Progenitor cell of endocrine pancreas (in vitro differentiated cells): ENCODE measurements around the gene KRTAP25-1. TPM values are rescaled to one million over a fixed set of nuclear protein-coding genes. Genes with fewer than 3 reads are reported as not detected.

Experiments used
- DNase-seq: peaks from one replicate; pipeline ENCODE4 v3.0.0; 2021; ENCODE audit warnings: low spot score; ENCODE audit not compliant: unreplicated experiment
- H3K27ac Mint-ChIP-seq: 2 replicates; pipeline ENCODE4 v1.8.0; 2021; ENCODE audit warnings: mild to moderate bottlenecking, moderate library complexity, mixed read lengths
- H3K27me3 Mint-ChIP-seq: 2 replicates; pipeline ENCODE4 v1.8.0; 2021; ENCODE audit warnings: mixed read lengths
- H3K36me3 Mint-ChIP-seq: 2 replicates; pipeline ENCODE4 v1.8.0; 2022; ENCODE audit warnings: mixed read lengths; ENCODE audit not compliant: insufficient read depth
- H3K4me1 Mint-ChIP-seq: 2 replicates; pipeline ENCODE4 v1.8.0; 2021; ENCODE audit warnings: low read depth, mixed read lengths
- H3K4me3 Mint-ChIP-seq: 2 replicates; pipeline ENCODE4 v1.8.0; 2021; ENCODE audit warnings: low read depth, mild to moderate bottlenecking, moderate library complexity, mixed read lengths
- H3K9me3 Mint-ChIP-seq: 2 replicates; pipeline ENCODE4 v1.8.0; 2021; ENCODE audit warnings: low read depth, mixed read lengths
- long read RNA-seq: library from polyadenylated mRNA; unstranded; transcript quantifications from one replicate; pipeline ENCODE4 v2.0.0, GENCODE V29; 2020
- total RNA-seq: library from RNA; stranded (reverse); gene quantifications from 2 replicates; pipeline ENCODE4 v1.2.1, GENCODE V29; 2021
- TF ChIP-seq, protein P1 (sequence below): fragments of 200-600 bp; sonication (generic); IDR thresholded peaks from one replicate; pipeline ENCODE4 v1.5.0; 2021; ENCODE audit warnings: antibody characterized with exemption, mild to moderate bottlenecking; ENCODE audit not compliant: unreplicated experiment

The KRTAP25-1 gene
- not detected in 2 replicates for total RNA-seq
- long read RNA-seq = 0 reads

GRCh38 chr21:30289215-30289614 is at the start of gene KRTAP25-1:
TSS of gene KRTAP25-1 (minus strand) at chr21:30289514. CDS start at chr21:30289490, 24 bp downstream.
- no peak for DNase-seq
- Mint-ChIP-seq H3K9me3 (no peaks in the 10 kb centered on the region), H3K36me3 (no peaks in the 10 kb centered on the region), H3K4me1 (no peaks in the 10 kb centered on the region), H3K4me3 (no peak within 1 kb of the TSS), H3K27me3 (no peaks in the 10 kb centered on the region), H3K27ac (no peak within 1 kb of the TSS)
- TF ChIP-seq, protein P1, sequence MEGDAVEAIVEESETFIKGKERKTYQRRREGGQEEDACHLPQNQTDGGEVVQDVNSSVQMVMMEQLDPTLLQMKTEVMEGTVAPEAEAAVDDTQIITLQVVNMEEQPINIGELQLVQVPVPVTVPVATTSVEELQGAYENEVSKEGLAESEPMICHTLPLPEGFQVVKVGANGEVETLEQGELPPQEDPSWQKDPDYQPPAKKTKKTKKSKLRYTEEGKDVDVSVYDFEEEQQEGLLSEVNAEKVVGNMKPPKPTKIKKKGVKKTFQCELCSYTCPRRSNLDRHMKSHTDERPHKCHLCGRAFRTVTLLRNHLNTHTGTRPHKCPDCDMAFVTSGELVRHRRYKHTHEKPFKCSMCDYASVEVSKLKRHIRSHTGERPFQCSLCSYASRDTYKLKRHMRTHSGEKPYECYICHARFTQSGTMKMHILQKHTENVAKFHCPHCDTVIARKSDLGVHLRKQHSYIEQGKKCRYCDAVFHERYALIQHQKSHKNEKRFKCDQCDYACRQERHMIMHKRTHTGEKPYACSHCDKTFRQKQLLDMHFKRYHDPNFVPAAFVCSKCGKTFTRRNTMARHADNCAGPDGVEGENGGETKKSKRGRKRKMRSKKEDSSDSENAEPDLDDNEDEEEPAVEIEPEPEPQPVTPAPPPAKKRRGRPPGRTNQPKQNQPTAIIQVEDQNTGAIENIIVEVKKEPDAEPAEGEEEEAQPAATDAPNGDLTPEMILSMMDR = no peak

DNA sequence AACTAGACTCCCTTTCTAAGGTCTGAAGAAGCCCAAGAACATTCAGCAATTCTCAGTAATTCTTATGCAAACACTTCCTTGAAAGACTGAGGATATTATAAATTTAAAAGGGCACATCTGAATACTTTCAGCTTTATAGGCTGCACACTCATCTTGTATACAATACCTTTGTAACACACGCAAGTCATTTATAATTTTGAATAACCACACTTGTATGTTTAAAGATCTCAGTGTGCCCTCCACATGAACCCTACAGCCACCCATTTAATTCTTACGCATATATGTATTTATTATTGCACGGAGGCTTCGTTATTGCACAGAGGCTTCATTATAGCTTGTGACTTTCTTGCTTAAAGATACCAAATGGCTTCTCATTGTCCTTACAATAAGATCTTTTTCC is 49.4 kb upstream of the KRTAP25-1 start:
- H3K9me3 Mint-ChIP-seq = no peaks in the 10 kb centered on the region
- H3K4me1 Mint-ChIP-seq = no peaks in the 10 kb centered on the region
- no peak for DNase-seq
- no peak overlapping the region for H3K4me3 Mint-ChIP-seq
- no peak overlapping the region for H3K27ac Mint-ChIP-seq
- no peaks in the 10 kb centered on the region for H3K36me3 Mint-ChIP-seq
- TF ChIP-seq, protein P1 = no peak
- H3K27me3 Mint-ChIP-seq = no peaks in the 10 kb centered on the region

DNA sequence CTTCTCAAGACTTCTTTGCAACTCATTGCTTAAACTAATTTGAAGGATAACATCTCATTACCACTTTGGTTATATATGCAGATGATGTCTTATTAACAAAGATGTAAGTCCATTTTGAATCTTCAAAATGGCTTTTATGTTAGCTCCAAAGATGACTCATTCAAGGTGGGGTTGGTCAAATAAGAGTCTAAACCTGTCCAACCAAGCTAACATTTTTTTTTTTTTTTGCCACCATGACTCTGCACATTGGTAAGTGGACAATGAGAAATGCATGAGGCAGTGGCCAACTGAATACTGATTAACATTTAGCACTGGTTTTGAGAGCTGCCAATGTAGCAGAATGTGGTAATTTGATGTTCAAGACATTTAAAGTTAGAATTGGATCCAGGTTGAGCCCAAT is 48.5 kb upstream of the KRTAP25-1 start:
- Mint-ChIP-seq H3K27me3 (no peaks in the 10 kb centered on the region), H3K36me3 (no peaks in the 10 kb centered on the region), H3K4me3 (no peak overlapping the region), H3K27ac (no peak overlapping the region), H3K9me3 (no peaks in the 10 kb centered on the region), H3K4me1 (no peaks in the 10 kb centered on the region)
- DNase-seq = no peak
- TF ChIP-seq, protein P1 = no peak

GRCh38 chr21:30337276-30337744 is 48.0 kb upstream of the KRTAP25-1 start, which contains the start of gene KRTAP27-1:
TSS of gene KRTAP27-1 (minus strand) at chr21:30337694. CDS start at chr21:30337668, 26 bp downstream.
- DNase-seq = no peak
- TF ChIP-seq, protein P1 = no peak
- no peak within 1 kb of the TSS for H3K27ac Mint-ChIP-seq
- no peaks in the 10 kb centered on the region for H3K27me3 Mint-ChIP-seq
- H3K4me3 Mint-ChIP-seq = no peak within 1 kb of the TSS
- no peaks in the 10 kb centered on the region for H3K9me3 Mint-ChIP-seq
- no peaks in the 10 kb centered on the region for H3K36me3 Mint-ChIP-seq
- H3K4me1 Mint-ChIP-seq = no peaks in the 10 kb centered on the region

DNA sequence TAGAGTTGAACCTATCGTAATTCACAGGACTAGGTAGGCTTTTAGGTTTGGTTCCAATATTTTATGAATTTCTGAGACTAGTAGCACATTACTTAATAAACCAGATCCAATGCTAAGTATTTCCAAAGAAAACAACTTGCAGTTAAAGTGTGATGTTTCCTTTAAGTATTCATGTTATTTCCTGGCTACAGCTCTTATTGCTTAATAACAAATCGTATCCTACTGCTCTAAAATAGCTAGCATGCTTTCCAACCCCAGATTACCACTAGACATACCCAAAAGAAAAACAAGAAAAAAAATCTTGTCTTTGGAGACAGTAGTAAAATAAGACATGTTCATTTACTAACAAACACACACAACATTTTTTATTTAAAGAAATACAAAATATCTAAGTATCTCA is 47.3 kb upstream of the KRTAP25-1 start:
- H3K4me1 Mint-ChIP-seq = no peaks in the 10 kb centered on the region
- no peaks in the 10 kb centered on the region for H3K36me3 Mint-ChIP-seq
- no peak overlapping the region for H3K4me3 Mint-ChIP-seq
- no peaks in the 10 kb centered on the region for H3K27me3 Mint-ChIP-seq
- H3K9me3 Mint-ChIP-seq = no peaks in the 10 kb centered on the region
- no peak overlapping the region for H3K27ac Mint-ChIP-seq
- TF ChIP-seq, protein P1 = no peak
- no peak for DNase-seq
